ENCODE results near the gene ZBTB46.

The ZBTB46 gene

DNA sequence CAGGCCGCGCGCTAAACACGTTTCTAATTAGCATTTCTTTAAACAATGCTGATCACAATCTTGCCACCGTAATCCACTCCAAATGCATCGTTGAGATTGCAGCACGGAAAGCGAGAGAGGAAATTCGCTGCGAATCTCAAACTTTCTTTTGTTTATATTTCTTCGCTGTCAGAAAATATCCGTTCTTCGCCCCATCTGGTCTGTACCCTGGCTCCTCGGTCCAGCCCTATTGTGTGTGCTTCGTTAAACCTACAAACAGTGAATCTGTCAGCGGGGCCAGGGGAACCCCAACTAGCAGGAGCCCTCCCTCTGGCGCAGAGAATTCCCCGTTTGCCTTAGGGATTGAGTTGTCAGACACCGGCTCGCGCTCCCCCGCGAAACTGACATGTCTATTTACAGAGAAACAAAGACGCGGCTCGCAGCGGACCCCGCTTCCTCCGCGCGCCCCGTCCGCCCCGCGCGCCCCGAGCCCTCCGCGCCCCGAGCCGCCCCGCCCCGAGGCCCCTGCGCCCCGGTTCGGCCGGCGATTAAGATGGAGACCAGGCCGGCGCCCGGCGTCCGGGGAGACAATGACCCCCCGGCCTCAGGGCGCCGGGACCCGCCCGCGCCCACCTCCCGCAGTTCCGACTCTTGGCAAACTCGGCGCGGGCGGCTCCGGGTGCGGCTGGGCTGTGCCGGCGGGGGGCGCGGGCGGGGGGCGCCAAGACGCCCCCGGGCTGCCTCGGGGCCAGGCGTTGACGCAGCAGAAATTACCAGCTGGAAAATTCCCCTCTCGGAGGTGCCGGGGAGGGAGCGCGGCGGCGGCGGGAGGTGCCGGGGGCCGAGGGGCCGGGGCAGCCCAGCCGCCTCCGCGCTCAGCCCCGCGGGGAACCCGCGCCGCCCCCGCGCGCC is 874 bp downstream of the ZBTB46 start:
- no peak for TF ChIP-seq EZH2phosphoT487 (conservative IDR thresholded peaks at IDR 0.05; ENCODE audit: low read length)
- TF ChIP-seq, protein P1, sequence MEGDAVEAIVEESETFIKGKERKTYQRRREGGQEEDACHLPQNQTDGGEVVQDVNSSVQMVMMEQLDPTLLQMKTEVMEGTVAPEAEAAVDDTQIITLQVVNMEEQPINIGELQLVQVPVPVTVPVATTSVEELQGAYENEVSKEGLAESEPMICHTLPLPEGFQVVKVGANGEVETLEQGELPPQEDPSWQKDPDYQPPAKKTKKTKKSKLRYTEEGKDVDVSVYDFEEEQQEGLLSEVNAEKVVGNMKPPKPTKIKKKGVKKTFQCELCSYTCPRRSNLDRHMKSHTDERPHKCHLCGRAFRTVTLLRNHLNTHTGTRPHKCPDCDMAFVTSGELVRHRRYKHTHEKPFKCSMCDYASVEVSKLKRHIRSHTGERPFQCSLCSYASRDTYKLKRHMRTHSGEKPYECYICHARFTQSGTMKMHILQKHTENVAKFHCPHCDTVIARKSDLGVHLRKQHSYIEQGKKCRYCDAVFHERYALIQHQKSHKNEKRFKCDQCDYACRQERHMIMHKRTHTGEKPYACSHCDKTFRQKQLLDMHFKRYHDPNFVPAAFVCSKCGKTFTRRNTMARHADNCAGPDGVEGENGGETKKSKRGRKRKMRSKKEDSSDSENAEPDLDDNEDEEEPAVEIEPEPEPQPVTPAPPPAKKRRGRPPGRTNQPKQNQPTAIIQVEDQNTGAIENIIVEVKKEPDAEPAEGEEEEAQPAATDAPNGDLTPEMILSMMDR (IDR thresholded peaks at IDR 0.05; ENCODE audit: insufficient read depth, low read length, poor library complexity, severe bottlenecking) = no peak
- no peak overlapping the region for H3K9ac ChIP-seq (ENCODE audit: low read length)

DNA sequence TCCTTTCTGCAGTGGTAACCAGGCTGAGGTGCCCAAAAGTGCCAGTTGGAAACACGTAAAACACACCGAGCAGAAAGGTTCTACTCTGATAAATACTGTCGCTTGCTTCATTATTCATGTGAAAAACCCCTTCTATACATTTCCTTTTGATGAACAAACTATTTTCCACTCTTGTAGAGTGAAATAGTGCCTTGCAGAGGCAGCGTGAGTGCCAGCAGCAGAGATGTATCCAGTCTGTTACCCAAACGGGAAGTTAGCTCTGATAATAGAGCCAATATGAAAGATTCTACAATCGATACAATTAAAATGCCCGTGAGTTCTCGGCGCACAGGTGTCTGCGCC is 1.5 kb downstream of the ZBTB46 start:
- H3K9ac ChIP-seq (ENCODE audit: low read length) = no peak overlapping the region
- H3K27ac ChIP-seq (ENCODE audit: low read depth, low read length) = no peak overlapping the region
- H3K36me3 ChIP-seq (ENCODE audit: low read length) = no peaks in the 10 kb centered on the region
- no peaks in the 10 kb centered on the region for H3K9me2 ChIP-seq (replicated peaks; ENCODE audit: insufficient read depth, low read length)
- no peak overlapping the region for H3K4me2 ChIP-seq (ENCODE audit: low read depth, low read length, poor library complexity, severe bottlenecking)
- TF ChIP-seq EZH2phosphoT487 (conservative IDR thresholded peaks at IDR 0.05; ENCODE audit: low read length) = no peak
- TF ChIP-seq, protein P1 (IDR thresholded peaks at IDR 0.05; ENCODE audit: insufficient read depth, low read length, poor library complexity, severe bottlenecking) = no peak
- no peak overlapping the region for H2AFZ ChIP-seq (ENCODE audit: low read depth, low read length, severe bottlenecking)
- no peak overlapping the region for H3K4me3 ChIP-seq (ENCODE audit: insufficient read depth, low read length, poor library complexity, severe bottlenecking)
- no peaks in the 10 kb centered on the region for H3F3A ChIP-seq (ENCODE audit: insufficient read depth)
- no peaks in the 10 kb centered on the region for H4K20me1 ChIP-seq (ENCODE audit: low read depth, low read length)
- no peaks in the 10 kb centered on the region for H3K9me3 ChIP-seq (ENCODE audit: insufficient read depth, low read length)
- H3K27me3 ChIP-seq (ENCODE audit: low read length) = no peaks in the 10 kb centered on the region
- H3K79me2 ChIP-seq (ENCODE audit: insufficient read depth, low read length) = no peaks in the 10 kb centered on the region

More for the DNA sequence above, 874 bp downstream of the ZBTB46 start:
- Histone ChIP-seq H3K27ac (ENCODE audit: low read depth, low read length) (no peak overlapping the region), H3F3A (ENCODE audit: insufficient read depth) (no peaks in the 10 kb centered on the region), H3K36me3 (ENCODE audit: low read length) (no peaks in the 10 kb centered on the region), H2AFZ (ENCODE audit: low read depth, low read length, severe bottlenecking) (no peak overlapping the region), H3K79me2 (ENCODE audit: insufficient read depth, low read length) (no peaks in the 10 kb centered on the region), H3K9me3 (ENCODE audit: insufficient read depth, low read length) (no peaks in the 10 kb centered on the region), H3K9me2 (replicated peaks; ENCODE audit: insufficient read depth, low read length) (no peaks in the 10 kb centered on the region), H3K27me3 (ENCODE audit: low read length) (no peaks in the 10 kb centered on the region), H4K20me1 (ENCODE audit: low read depth, low read length) (no peaks in the 10 kb centered on the region), H3K4me3 (ENCODE audit: insufficient read depth, low read length, poor library complexity, severe bottlenecking) (no peak overlapping the region), H3K4me2 (ENCODE audit: low read depth, low read length, poor library complexity, severe bottlenecking) (peak overlapping the region; percentile 48)

DNA sequence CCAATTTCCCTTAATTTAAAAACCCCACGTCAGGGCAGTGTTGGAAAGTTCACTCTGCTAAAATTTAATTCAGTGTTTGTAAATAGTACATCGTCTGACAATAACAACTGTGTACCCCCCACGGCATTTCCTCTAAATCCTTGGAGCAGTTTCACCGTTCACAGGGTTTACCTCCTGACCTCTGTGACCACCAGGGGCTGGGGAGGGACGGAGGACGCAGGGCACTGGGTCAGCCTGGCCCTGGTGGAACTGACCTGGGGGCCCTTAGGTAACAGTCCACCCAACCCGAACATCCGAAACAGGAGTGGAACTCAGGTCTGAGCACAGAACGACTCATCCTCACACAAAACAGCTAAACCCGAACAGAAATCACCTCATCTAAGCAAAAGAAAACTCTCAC is 2.1 kb downstream of the ZBTB46 start:
- Histone ChIP-seq H3K9me3 (ENCODE audit: insufficient read depth, low read length) (no peaks in the 10 kb centered on the region), H3K27ac (ENCODE audit: low read depth, low read length) (no peak overlapping the region), H3K36me3 (ENCODE audit: low read length) (no peaks in the 10 kb centered on the region), H3K79me2 (ENCODE audit: insufficient read depth, low read length) (no peaks in the 10 kb centered on the region), H3K9me2 (replicated peaks; ENCODE audit: insufficient read depth, low read length) (no peaks in the 10 kb centered on the region), H3K9ac (ENCODE audit: low read length) (no peak overlapping the region), H3K4me2 (ENCODE audit: low read depth, low read length, poor library complexity, severe bottlenecking) (no peak overlapping the region), H2AFZ (ENCODE audit: low read depth, low read length, severe bottlenecking) (no peak overlapping the region), H4K20me1 (ENCODE audit: low read depth, low read length) (no peaks in the 10 kb centered on the region), H3K4me3 (ENCODE audit: insufficient read depth, low read length, poor library complexity, severe bottlenecking) (no peak overlapping the region), H3F3A (ENCODE audit: insufficient read depth) (no peaks in the 10 kb centered on the region), H3K27me3 (ENCODE audit: low read length) (no peaks in the 10 kb centered on the region)
- TF ChIP-seq, protein P1 (IDR thresholded peaks at IDR 0.05; ENCODE audit: insufficient read depth, low read length, poor library complexity, severe bottlenecking) = no peak
- TF ChIP-seq EZH2phosphoT487 (conservative IDR thresholded peaks at IDR 0.05; ENCODE audit: low read length) = no peak

Data from SU-DHL-6 (cell line).